ENCODE data around the gene GRAMD2A. TPM values are rescaled to one million over a fixed set of nuclear protein-coding genes. Genes with fewer than 3 reads are reported as not detected.
"Not testable (repeated sequence)": the region's sequence is repeated elsewhere in the genome, so short reads cannot be mapped to it uniquely, and the experiment has no call there.

The GRAMD2A gene
- total RNA-seq, 1 donor from 2014 or later, result 3.1 TPM

GRCh38 chr15:72184165-72184811 lies 13.3 kb downstream of the GRAMD2A start:
- DNase-seq (ENCODE audit: low spot score), result no peak

GRCh38 chr15:72183781-72184164 lies 13.8 kb downstream of the GRAMD2A start:
- no peak for DNase-seq (ENCODE audit: low spot score)

GRCh38 chr15:72182673-72183072 lies 14.9 kb downstream of the GRAMD2A start:
- no peak for DNase-seq (ENCODE audit: low spot score)

GRCh38 chr15:72182244-72182643 lies 15.3 kb downstream of the GRAMD2A start:
- no peak for DNase-seq (ENCODE audit: low spot score)

GRCh38 chr15:72180761-72181324 lies 16.7 kb downstream of the GRAMD2A start:
- DNase-seq (ENCODE audit: low spot score), result no peak

- DNase-seq (ENCODE audit: low spot score), result no peak
Measured at GRCh38 chr15:72179950-72180581, 17.5 kb downstream of the GRAMD2A start.

GRCh38 chr15:72178976-72179585 lies 18.5 kb downstream of the GRAMD2A start:
- DNase-seq (ENCODE audit: low spot score), result no peak

- no peak for DNase-seq (ENCODE audit: low spot score)
Measured at GRCh38 chr15:72176743-72177142, 20.8 kb downstream of the GRAMD2A start.

GRCh38 chr15:72176159-72176558 lies 21.4 kb downstream of the GRAMD2A start:
- no peak for DNase-seq (ENCODE audit: low spot score)

GRCh38 chr15:72175186-72176044 lies 22.2 kb downstream of the GRAMD2A start:
- no peak for DNase-seq (ENCODE audit: low spot score)

- no peak for DNase-seq (ENCODE audit: low spot score)
Measured at GRCh38 chr15:72174551-72175165, 22.9 kb downstream of the GRAMD2A start.

GRCh38 chr15:72173864-72174550 lies 23.6 kb downstream of the GRAMD2A start:
- no peak for DNase-seq (ENCODE audit: low spot score)

GRCh38 chr15:72173401-72173800 lies 24.2 kb downstream of the GRAMD2A start:
- DNase-seq (ENCODE audit: low spot score), result no peak

GRCh38 chr15:72172796-72173195 lies 24.8 kb downstream of the GRAMD2A start:
- DNase-seq (ENCODE audit: low spot score), result no peak

- DNase-seq (ENCODE audit: low spot score), result not testable (repeated sequence)
Measured at GRCh38 chr15:72171978-72172377, 25.6 kb downstream of the GRAMD2A start.

GRCh38 chr15:72170691-72171090 lies 26.9 kb downstream of the GRAMD2A start:
- no peak for DNase-seq (ENCODE audit: low spot score)

- DNase-seq (ENCODE audit: low spot score), result no peak
Measured at GRCh38 chr15:72169921-72170611, 27.5 kb downstream of the GRAMD2A start.

- no peak for DNase-seq (ENCODE audit: low spot score)
Measured at GRCh38 chr15:72169236-72169920, 28.2 kb downstream of the GRAMD2A start.

- no peak for DNase-seq (ENCODE audit: low spot score)
Measured at GRCh38 chr15:72168808-72169190, 28.8 kb downstream of the GRAMD2A start.

Data from ureter (tissue), 1 donor.